C4-2B (cell line): ENCODE results near the gene FTCD.

Experiments
- H3K27ac ChIP-seq: fragments of 450-650 bp; 2 replicates; pipeline ENCODE4 v1.5.1; 2017
- CTCF ChIP-seq: fragments of 450-650 bp; conservative IDR thresholded peaks from 2 replicates; pipeline ENCODE4 v1.5.1; 2017; ENCODE audit warnings: mild to moderate bottlenecking
- ZFX ChIP-seq: fragments of 450-650 bp; IDR thresholded peaks from 2 replicates; pipeline ENCODE4 v1.6.1; 2017

The FTCD gene

GRCh38 chr21:46139686-46140085, 15.7 kb downstream of the FTCD start:
- no peak for TF ChIP-seq CTCF
- no peak for TF ChIP-seq ZFX
- H3K27ac ChIP-seq = no peak overlapping the region

GRCh38 chr21:46138383-46138970, 16.9 kb downstream of the FTCD start:
- H3K27ac ChIP-seq = no peak overlapping the region
- TF ChIP-seq ZFX (no peak), CTCF (no peak)

GRCh38 chr21:46137908-46138307, 17.5 kb downstream of the FTCD start:
- H3K27ac ChIP-seq = no peak overlapping the region
- TF ChIP-seq ZFX = no peak
- no peak for TF ChIP-seq CTCF

- H3K27ac ChIP-seq = no peak overlapping the region
- no peak for TF ChIP-seq CTCF
- TF ChIP-seq ZFX = no peak
These were observed 18.5 kb downstream of the FTCD start for GRCh38 chr21:46136739-46137349.

- TF ChIP-seq ZFX (no peak), CTCF (no peak)
- H3K27ac ChIP-seq = no peak overlapping the region
These were observed 19.5 kb downstream of the FTCD start for GRCh38 chr21:46135782-46136395.

GRCh38 chr21:46131838-46132651, 23.3 kb downstream of the FTCD start:
- no peak overlapping the region for H3K27ac ChIP-seq
- TF ChIP-seq ZFX (no peak), CTCF (no peak)

- TF ChIP-seq ZFX (no peak), CTCF (no peak)
- no peak overlapping the region for H3K27ac ChIP-seq
These were observed 23.9 kb downstream of the FTCD start for GRCh38 chr21:46131588-46131837.
